MM.1S (cell line): ENCODE measurements around the gene SLC38A10.

Experiments used
- DNase-seq: peaks from one replicate; pipeline ENCODE4 v3.0.0-alpha.2; 2015
- H2AFZ ChIP-seq: fragments of 300-600 bp; sonication (generic); 2 replicates; pipeline ENCODE4 v1.6.0; 2016; ENCODE audit warnings: antibody characterized with exemption, low read length
- H3F3A ChIP-seq: fragments of 300-600 bp; sonication (generic); 2 replicates; pipeline ENCODE4 v1.6.1; 2016; ENCODE audit warnings: mild to moderate bottlenecking, antibody characterized with exemption, low read length, moderate library complexity, mixed read lengths; ENCODE audit not compliant: insufficient read depth
- H3K27ac ChIP-seq: fragments of 300-600 bp; sonication (generic); 2 replicates; pipeline ENCODE4 v1.5.1; 2016; ENCODE audit warnings: mild to moderate bottlenecking, low read length
- H3K27me3 ChIP-seq: fragments of 300-600 bp; sonication (generic); replicated peaks from 2 replicates; pipeline ENCODE4 v1.6.0; 2016; ENCODE audit warnings: low read length; ENCODE audit not compliant: insufficient read depth
- H3K36me3 ChIP-seq: fragments of 300-600 bp; sonication (generic); replicated peaks from 2 replicates; pipeline ENCODE4 v1.6.1; 2016; ENCODE audit warnings: mild to moderate bottlenecking, low read length, mixed read lengths; ENCODE audit not compliant: insufficient read depth
- H3K4me1 ChIP-seq: fragments of 300-600 bp; sonication (generic); 2 replicates; pipeline ENCODE4 v1.6.1; 2016; ENCODE audit warnings: low read length, mixed read lengths
- H3K4me2 ChIP-seq: fragments of 300-600 bp; sonication (generic); 2 replicates; pipeline ENCODE4 v1.6.0; 2016; ENCODE audit warnings: low read depth, low read length
- H3K4me3 ChIP-seq: fragments of 300-600 bp; sonication (generic); 2 replicates; pipeline ENCODE4 v1.5.1; 2016; ENCODE audit warnings: low read length, mixed read lengths
- H3K79me2 ChIP-seq: fragments of 300-600 bp; sonication (generic); 2 replicates; pipeline ENCODE4 v1.6.1; 2016; ENCODE audit warnings: mixed run types, low read length, mixed read lengths
- H3K9ac ChIP-seq: fragments of 300-600 bp; sonication (generic); 2 replicates; pipeline ENCODE4 v1.6.1; 2016; ENCODE audit warnings: low read length, mixed read lengths
- H3K9me2 ChIP-seq: fragments of 300-600 bp; sonication (generic); replicated peaks from 2 replicates; pipeline ENCODE4 v1.6.1; 2016; ENCODE audit warnings: mild to moderate bottlenecking, low read length, mixed read lengths; ENCODE audit not compliant: insufficient read depth
- H3K9me3 ChIP-seq: fragments of 300-600 bp; sonication (generic); replicated peaks from 2 replicates; pipeline ENCODE4 v1.6.1; 2016; ENCODE audit warnings: mild to moderate bottlenecking, low read length, mixed read lengths; ENCODE audit not compliant: insufficient read depth
- H4K20me1 ChIP-seq: fragments of 300-600 bp; sonication (generic); 2 replicates; pipeline ENCODE4 v1.6.1; 2016; ENCODE audit warnings: mild to moderate bottlenecking, low read length, moderate library complexity, mixed read lengths; ENCODE audit not compliant: insufficient read depth
- EZH2 ChIP-seq: fragments of 300-600 bp; sonication (generic); optimal IDR thresholded peaks from 2 replicates; pipeline ENCODE3; 2017; ENCODE audit warnings: low read depth, mild to moderate bottlenecking, antibody characterized with exemption, low read length, mixed read lengths
- EZH2phosphoT487 ChIP-seq: fragments of 300-600 bp; sonication (generic); IDR thresholded peaks from 2 replicates; pipeline ENCODE4 v1.6.1; 2018; ENCODE audit warnings: antibody characterized with exemption, low read length
- TF ChIP-seq, protein P1 (sequence below): fragments of 300-600 bp; sonication (generic); IDR thresholded peaks from 2 replicates; pipeline ENCODE4 v1.5.1; 2016; ENCODE audit warnings: antibody characterized with exemption, low read length, mixed read lengths

The SLC38A10 gene

DNA sequence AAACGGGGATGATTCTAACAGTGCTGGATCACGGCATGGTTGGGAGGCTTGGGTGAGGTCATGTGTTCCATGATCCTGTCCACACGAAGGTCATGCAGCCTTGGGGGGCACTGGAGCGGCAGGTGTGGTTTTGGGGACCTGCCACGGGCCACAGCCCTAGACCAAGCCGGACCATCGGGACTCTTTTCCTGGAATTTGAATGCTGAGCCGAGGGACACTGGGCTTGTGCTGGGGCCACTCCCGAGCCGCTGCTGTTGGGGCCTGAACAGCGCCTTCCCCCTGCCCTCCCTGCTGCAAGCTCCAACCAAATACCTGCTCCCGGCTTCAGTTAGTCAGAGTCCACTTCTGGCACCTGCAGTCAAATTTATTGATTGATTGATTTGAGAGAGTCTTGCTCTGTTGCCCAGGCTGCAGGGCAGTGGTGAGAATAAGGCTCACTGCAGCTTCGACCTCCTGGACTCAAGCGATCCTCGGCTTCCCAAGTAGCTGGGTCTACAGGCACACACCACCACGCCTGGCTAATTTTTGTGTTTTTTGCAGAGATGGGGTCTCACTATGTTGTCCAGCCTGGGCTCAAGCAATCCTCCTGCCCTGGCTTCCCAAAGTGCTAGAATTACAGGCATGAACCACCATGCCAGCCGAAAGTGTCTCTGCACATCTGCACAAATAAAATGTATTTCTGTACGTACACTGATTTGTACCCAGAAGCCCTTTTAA is 37.2 kb upstream of the SLC38A10 start:
- Histone ChIP-seq H3K27ac (no peak overlapping the region), H3K36me3 (no peaks in the 10 kb centered on the region), H3K79me2 (no peaks in the 10 kb centered on the region), H4K20me1 (no peaks in the 10 kb centered on the region), H3K9ac (no peak overlapping the region), H3K9me2 (no peaks in the 10 kb centered on the region), H3K4me1 (peaks cover 18% of the 10 kb centered on the region), H3K4me2 (no peak overlapping the region), H3K27me3 (peaks cover 64% of the 10 kb centered on the region), H3K4me3 (no peak overlapping the region), H3K9me3 (no peaks in the 10 kb centered on the region), H3F3A (peaks cover 9% of the 10 kb centered on the region; the same call in 1 of the 2 replicates), H2AFZ (no peak overlapping the region)
- DNase-seq, result no peak
- TF ChIP-seq EZH2phosphoT487 (no peak), EZH2 (no peak)
- TF ChIP-seq, protein P1, sequence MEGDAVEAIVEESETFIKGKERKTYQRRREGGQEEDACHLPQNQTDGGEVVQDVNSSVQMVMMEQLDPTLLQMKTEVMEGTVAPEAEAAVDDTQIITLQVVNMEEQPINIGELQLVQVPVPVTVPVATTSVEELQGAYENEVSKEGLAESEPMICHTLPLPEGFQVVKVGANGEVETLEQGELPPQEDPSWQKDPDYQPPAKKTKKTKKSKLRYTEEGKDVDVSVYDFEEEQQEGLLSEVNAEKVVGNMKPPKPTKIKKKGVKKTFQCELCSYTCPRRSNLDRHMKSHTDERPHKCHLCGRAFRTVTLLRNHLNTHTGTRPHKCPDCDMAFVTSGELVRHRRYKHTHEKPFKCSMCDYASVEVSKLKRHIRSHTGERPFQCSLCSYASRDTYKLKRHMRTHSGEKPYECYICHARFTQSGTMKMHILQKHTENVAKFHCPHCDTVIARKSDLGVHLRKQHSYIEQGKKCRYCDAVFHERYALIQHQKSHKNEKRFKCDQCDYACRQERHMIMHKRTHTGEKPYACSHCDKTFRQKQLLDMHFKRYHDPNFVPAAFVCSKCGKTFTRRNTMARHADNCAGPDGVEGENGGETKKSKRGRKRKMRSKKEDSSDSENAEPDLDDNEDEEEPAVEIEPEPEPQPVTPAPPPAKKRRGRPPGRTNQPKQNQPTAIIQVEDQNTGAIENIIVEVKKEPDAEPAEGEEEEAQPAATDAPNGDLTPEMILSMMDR, result no peak

DNA sequence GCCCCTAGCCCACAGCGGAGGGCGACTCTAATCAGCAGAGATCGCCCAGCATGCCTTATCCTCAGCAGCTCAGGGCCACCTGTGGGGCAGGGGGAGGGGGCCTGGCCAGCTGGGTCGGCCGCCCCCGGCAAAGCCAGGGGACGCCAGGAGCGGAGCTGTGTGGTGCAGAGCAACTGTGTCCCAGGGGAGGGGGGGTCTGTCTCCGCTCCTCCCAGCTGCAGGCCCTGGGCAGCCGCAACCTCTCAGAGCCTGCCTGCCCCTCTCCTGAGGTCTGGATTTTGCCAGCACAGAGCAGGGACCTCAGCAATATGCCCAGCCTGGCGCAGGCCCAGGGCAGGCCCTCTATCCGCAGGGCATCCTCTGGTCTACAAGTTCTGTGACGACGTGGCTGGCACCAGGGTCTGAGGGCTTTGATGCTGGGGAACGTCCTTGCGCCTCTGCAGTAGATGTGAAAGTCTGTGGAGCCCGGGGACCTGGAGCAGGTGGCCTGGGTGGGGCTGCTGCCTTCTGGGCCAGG is 36.5 kb upstream of the SLC38A10 start:
- Histone ChIP-seq H2AFZ (no peak overlapping the region), H3K27ac (no peak overlapping the region), H3K36me3 (no peaks in the 10 kb centered on the region), H3K79me2 (no peaks in the 10 kb centered on the region), H3K4me1 (peaks cover 18% of the 10 kb centered on the region), H3F3A (peaks cover 9% of the 10 kb centered on the region; the same call in 1 of the 2 replicates), H3K4me2 (no peak overlapping the region), H3K9me3 (no peaks in the 10 kb centered on the region), H3K27me3 (peaks cover 57% of the 10 kb centered on the region), H3K4me3 (no peak overlapping the region), H3K9ac (no peak overlapping the region), H4K20me1 (no peaks in the 10 kb centered on the region), H3K9me2 (no peaks in the 10 kb centered on the region)
- DNase-seq, result no peak
- TF ChIP-seq EZH2phosphoT487 (no peak), EZH2 (no peak)
- TF ChIP-seq, protein P1, result no peak

DNA sequence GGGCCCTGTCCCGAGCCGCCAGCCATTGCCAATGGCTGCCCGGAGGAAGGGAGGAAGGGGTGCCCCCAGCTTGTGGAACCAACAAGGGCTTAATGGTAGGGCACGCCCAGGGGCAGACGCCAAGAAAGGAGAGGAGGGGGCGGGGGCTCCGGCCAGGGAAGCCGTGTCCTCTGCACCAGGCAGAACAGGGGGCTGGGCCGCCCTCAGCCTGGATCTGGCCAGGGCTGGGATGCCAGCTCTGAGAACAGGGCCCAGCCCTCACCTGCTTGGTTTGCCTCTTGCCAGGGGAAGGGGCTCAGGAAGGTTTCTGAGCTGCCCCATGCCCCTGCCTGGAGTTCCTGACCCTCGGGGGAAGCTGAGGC is 35.8 kb upstream of the SLC38A10 start:
- DNase-seq, result no peak
- Histone ChIP-seq H4K20me1 (no peaks in the 10 kb centered on the region), H3K4me2 (no peak overlapping the region), H3K9me2 (no peaks in the 10 kb centered on the region), H3K27me3 (peaks cover 56% of the 10 kb centered on the region), H3K4me3 (no peak overlapping the region), H2AFZ (no peak overlapping the region), H3K36me3 (no peaks in the 10 kb centered on the region), H3K79me2 (no peaks in the 10 kb centered on the region), H3K4me1 (peaks cover 18% of the 10 kb centered on the region), H3K9me3 (no peaks in the 10 kb centered on the region), H3K27ac (no peak overlapping the region), H3F3A (peaks cover 9% of the 10 kb centered on the region; the same call in 1 of the 2 replicates), H3K9ac (no peak overlapping the region)
- no peak for TF ChIP-seq EZH2phosphoT487
- TF ChIP-seq, protein P1, result no peak
- no peak for TF ChIP-seq EZH2
